Erythroblast (primary cell): Measurements from ENCODE around the gene TUBB2B.

ENCODE experiments used
- GATA1 ChIP-seq: IDR thresholded peaks from 2 replicates; pipeline ENCODE4 v1.6.1; 2011; ENCODE audit warnings: low read depth, mild to moderate bottlenecking, control low read depth, low read length, moderate library complexity
- POLR2A ChIP-seq: IDR thresholded peaks from 2 replicates; pipeline ENCODE4 v1.6.1; 2011; ENCODE audit warnings: mild to moderate bottlenecking, low read length

DNA sequence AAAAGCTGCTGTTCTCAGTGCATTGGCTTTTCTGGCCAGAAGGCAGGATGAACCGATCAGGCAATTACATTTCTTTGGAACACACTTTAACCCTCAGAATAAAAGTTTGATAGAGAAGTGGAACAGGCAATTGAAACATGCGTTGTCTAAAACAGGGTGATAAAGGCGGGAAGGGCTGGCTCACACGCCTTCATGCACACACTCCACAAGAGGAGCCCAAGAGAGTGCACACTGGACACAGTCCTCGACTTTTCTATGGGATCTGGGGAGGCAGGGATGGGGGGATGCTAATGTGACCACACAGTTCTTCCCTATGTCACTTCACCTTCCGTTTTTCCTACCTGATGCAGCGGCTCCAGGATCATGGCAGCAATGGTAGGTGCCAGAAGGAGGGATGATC, 39.2 kb downstream of the TUBB2B start:
- TF ChIP-seq POLR2A = no peak
- no peak for TF ChIP-seq GATA1
